H1 (cell line): ENCODE results near the gene ACOT2.
"Not testable (repeated sequence)": the region's sequence is repeated elsewhere in the genome, so short reads cannot be mapped to it uniquely, and the experiment has no call there.

Experiments
- CTCF ChIP-seq, 3 experiments: IDR thresholded peaks; 1 replicate in 2 of 3; 2 replicates in 1 of 3; pipeline versions ENCODE4 v1.5.1 to v1.6.1; 2011; ENCODE audit warnings: low read length in 3 of 3, mild to moderate bottlenecking in 3 of 3, inconsistent platforms in 2 of 3, low read depth in 1 of 3, moderate library complexity in 1 of 3; ENCODE audit not compliant: insufficient read depth in 1 of 3; ENCODE audit errors: control extremely low read depth in 1 of 3
- KDM1A ChIP-seq: fragments of 200-600, 300-600 bp; sonication (generic); IDR thresholded peaks from 2 replicates; pipeline ENCODE4 v1.7.1; 2016; ENCODE audit warnings: mild to moderate bottlenecking, low read length, borderline replicate concordance
- POLR2A ChIP-seq, 2 experiments: IDR thresholded peaks; 1 replicate in 1 of 2; 2 replicates in 1 of 2; pipeline ENCODE4 v1.6.1; 2011; ENCODE audit warnings: low read depth in 2 of 2, low read length in 2 of 2, mild to moderate bottlenecking in 2 of 2; ENCODE audit errors: control extremely low read depth in 1 of 2
- POLR2AphosphoS5 ChIP-seq: IDR thresholded peaks from 2 replicates; pipeline ENCODE4 v1.6.1; 2011; ENCODE audit warnings: low read depth, low read length
- POU5F1 ChIP-seq: IDR thresholded peaks from 2 replicates; pipeline ENCODE4 v1.6.1; 2011; ENCODE audit warnings: low read depth, mild to moderate bottlenecking, low read length, moderate library complexity
- RFX5 ChIP-seq: IDR thresholded peaks from 2 replicates; pipeline ENCODE4 v1.6.1; 2011; ENCODE audit warnings: low read depth, low read length, improper control_type of control experiment, borderline replicate concordance
- SP2 ChIP-seq: IDR thresholded peaks from 2 replicates; pipeline ENCODE4 v1.6.1; 2012; ENCODE audit warnings: mild to moderate bottlenecking, low read length, inconsistent platforms
- SRF ChIP-seq: IDR thresholded peaks from 2 replicates; pipeline ENCODE4 v1.6.1; 2011; ENCODE audit warnings: mild to moderate bottlenecking, low read depth, low read length, moderate library complexity
- TAF1 ChIP-seq: IDR thresholded peaks from 2 replicates; pipeline ENCODE4 v1.6.1; 2011; ENCODE audit warnings: mild to moderate bottlenecking, low read depth, low read length
- TF ChIP-seq, protein P1 (sequence below): IDR thresholded peaks from 2 replicates; pipeline ENCODE4 v1.6.1; 2012; ENCODE audit warnings: low read length, inconsistent platforms

DNA sequence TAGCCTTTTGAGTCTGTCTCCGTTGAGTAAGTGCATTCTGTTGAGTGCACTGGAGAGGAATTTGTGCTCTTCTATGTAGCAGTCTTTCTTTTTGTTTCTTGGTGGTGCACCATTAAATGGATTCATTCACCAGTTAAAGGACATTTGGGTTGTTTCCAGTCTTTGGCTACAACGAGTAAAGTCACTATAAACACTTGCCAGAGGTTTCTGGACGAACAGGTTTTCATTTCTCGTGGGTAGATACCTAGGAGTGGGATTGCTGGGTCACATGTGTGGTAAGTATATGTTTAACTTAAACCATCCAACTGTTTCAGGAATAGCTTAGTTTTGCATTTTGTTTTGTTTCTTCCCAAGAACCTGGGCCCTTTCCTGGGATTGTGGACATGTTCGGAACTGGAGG lies 4.0 kb downstream of the ACOT2 start:
- TF ChIP-seq POLR2AphosphoS5; SP2; CTCF (IDR thresholded peaks at IDR 0.05; ENCODE audit: control extremely low read depth in 1 of 3, insufficient read depth in 1 of 3, low read depth in 1 of 3, low read length in 3 of 3); KDM1A; SRF; TAF1; RFX5; POU5F1; POLR2A (IDR thresholded peaks at IDR 0.05; ENCODE audit: control extremely low read depth in 1 of 2, low read depth in 2 of 2, low read length in 2 of 2): not testable (repeated sequence)
- TF ChIP-seq, protein P1, sequence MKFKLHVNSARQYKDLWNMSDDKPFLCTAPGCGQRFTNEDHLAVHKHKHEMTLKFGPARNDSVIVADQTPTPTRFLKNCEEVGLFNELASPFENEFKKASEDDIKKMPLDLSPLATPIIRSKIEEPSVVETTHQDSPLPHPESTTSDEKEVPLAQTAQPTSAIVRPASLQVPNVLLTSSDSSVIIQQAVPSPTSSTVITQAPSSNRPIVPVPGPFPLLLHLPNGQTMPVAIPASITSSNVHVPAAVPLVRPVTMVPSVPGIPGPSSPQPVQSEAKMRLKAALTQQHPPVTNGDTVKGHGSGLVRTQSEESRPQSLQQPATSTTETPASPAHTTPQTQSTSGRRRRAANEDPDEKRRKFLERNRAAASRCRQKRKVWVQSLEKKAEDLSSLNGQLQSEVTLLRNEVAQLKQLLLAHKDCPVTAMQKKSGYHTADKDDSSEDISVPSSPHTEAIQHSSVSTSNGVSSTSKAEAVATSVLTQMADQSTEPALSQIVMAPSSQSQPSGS: not testable (repeated sequence)
